HepG2 (cell line): ENCODE measurements around the gene CYP26A1. TPM values are rescaled to one million over a fixed set of nuclear protein-coding genes. Genes with fewer than 3 reads are reported as not detected.

Experiments
- DPF2 ChIP-seq: sonication (generic); formaldehyde crosslinking; IDR thresholded peaks from 2 replicates; pipeline ENCODE4 v1.4.0; 2020; ENCODE audit warnings: mild to moderate bottlenecking, low read depth, missing genetic modification reagents, borderline replicate concordance
- EHMT2 ChIP-seq: fragments of 200-600 bp; sonication (generic); IDR thresholded peaks from 2 replicates; pipeline ENCODE4 v1.7.0; 2017; ENCODE audit warnings: antibody characterized with exemption, low read depth, low read length, borderline replicate concordance
- HOXA9 ChIP-seq: sonication (generic); formaldehyde crosslinking; IDR thresholded peaks from 2 replicates; pipeline ENCODE4 v1.8.1; 2022; ENCODE audit warnings: missing genetic modification reagents, mild to moderate bottlenecking, moderate library complexity, borderline replicate concordance
- KLF6 ChIP-seq: IDR thresholded peaks from 2 replicates; pipeline ENCODE4 v1.8.0; 2016; ENCODE audit warnings: missing biosample characterization, missing genetic modification reagents
- PITX1 ChIP-seq: sonication (generic); formaldehyde crosslinking; IDR thresholded peaks from 2 replicates; pipeline ENCODE4 v1.5.1; 2020; ENCODE audit warnings: mild to moderate bottlenecking, missing genetic modification reagents
- SIN3B ChIP-seq: fragments of 150-350 bp; IDR thresholded peaks from 2 replicates; pipeline ENCODE4 v1.6.1; 2014; ENCODE audit warnings: low read length
- ZNF572 ChIP-seq: sonication (generic); formaldehyde crosslinking; IDR thresholded peaks from 2 replicates; pipeline ENCODE4 v1.5.1; 2020; ENCODE audit warnings: mild to moderate bottlenecking, missing genetic modification reagents
- polyA plus RNA-seq, 8 experiments: library from polyadenylated mRNA; depleted of rRNA in 3 of 8; stranded (reverse) in 7 of 8; unstranded in 1 of 8; fragments of >200 nt; fragmentation: Illumina TruSeq in 4 of 8; extraction: Trizol in 4 of 8; gene quantifications; 2 replicates each; pipeline versions ENCODE4 v1.2.1 to v1.2.3, GENCODE V29; 2011 to 2016; ENCODE audit warnings: low read depth in 4 of 8, missing spikeins in 1 of 8, mixed read lengths in 1 of 8; ENCODE audit not compliant: insufficient read depth in 1 of 8
- total RNA-seq, 5 experiments: library from RNA; depleted of rRNA; stranded (reverse); fragments of >200 nt; fragmentation: Illumina TruSeq; extraction: Trizol; gene quantifications; 2 replicates each; pipeline ENCODE4 v1.2.3, GENCODE V29; 2016; ENCODE audit warnings: low read depth in 1 of 5
- TF ChIP-seq, protein P1 (sequence below): sonication (generic); formaldehyde crosslinking; IDR thresholded peaks from 2 replicates; pipeline ENCODE4 v1.5.0; 2020; ENCODE audit warnings: mild to moderate bottlenecking, missing genetic modification reagents, borderline replicate concordance
- TF ChIP-seq, protein P2 (sequence below): sonication (generic); formaldehyde crosslinking; IDR thresholded peaks from 2 replicates; pipeline ENCODE4 v1.4.0; 2020; ENCODE audit warnings: missing genetic modification reagents
- TF ChIP-seq, protein P3 (sequence below): IDR thresholded peaks from 2 replicates; pipeline ENCODE4 v1.6.1; 2016
- TF ChIP-seq, protein P4 (sequence below): sonication (generic); formaldehyde crosslinking; IDR thresholded peaks from 2 replicates; pipeline ENCODE4 v1.5.1; 2020; ENCODE audit warnings: missing genetic modification reagents, mild to moderate bottlenecking, borderline replicate concordance

CYP26A1 gene
- total and polyA plus RNA-seq, 2 of the 13 experiments (the other 11 are each of a cell fraction or from before 2014, with no cell fraction given): 0.15 TPM; not detected in 1

DNA sequence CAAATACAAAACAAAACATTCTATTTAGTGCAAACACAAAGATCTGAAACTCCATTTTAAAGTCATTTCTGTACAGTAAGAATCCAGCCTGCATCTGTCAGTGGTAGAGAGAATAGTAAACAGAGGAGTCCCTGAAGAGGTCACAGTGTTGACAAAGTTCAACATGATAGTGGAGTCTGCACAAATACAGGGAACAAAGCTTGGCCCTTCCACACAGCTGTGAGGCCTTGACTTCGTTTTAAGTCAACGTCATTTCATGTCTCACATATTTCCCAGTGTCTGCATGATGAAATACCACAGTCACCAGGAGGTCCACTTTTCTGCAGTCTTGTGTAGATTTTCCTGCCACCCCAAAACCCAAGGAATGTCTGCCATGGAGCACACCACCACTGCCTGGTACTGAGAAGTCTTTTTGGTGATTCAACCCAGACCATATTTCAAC lies 33.0 kb downstream of the CYP26A1 start (continued):
- TF ChIP-seq, protein P1, sequence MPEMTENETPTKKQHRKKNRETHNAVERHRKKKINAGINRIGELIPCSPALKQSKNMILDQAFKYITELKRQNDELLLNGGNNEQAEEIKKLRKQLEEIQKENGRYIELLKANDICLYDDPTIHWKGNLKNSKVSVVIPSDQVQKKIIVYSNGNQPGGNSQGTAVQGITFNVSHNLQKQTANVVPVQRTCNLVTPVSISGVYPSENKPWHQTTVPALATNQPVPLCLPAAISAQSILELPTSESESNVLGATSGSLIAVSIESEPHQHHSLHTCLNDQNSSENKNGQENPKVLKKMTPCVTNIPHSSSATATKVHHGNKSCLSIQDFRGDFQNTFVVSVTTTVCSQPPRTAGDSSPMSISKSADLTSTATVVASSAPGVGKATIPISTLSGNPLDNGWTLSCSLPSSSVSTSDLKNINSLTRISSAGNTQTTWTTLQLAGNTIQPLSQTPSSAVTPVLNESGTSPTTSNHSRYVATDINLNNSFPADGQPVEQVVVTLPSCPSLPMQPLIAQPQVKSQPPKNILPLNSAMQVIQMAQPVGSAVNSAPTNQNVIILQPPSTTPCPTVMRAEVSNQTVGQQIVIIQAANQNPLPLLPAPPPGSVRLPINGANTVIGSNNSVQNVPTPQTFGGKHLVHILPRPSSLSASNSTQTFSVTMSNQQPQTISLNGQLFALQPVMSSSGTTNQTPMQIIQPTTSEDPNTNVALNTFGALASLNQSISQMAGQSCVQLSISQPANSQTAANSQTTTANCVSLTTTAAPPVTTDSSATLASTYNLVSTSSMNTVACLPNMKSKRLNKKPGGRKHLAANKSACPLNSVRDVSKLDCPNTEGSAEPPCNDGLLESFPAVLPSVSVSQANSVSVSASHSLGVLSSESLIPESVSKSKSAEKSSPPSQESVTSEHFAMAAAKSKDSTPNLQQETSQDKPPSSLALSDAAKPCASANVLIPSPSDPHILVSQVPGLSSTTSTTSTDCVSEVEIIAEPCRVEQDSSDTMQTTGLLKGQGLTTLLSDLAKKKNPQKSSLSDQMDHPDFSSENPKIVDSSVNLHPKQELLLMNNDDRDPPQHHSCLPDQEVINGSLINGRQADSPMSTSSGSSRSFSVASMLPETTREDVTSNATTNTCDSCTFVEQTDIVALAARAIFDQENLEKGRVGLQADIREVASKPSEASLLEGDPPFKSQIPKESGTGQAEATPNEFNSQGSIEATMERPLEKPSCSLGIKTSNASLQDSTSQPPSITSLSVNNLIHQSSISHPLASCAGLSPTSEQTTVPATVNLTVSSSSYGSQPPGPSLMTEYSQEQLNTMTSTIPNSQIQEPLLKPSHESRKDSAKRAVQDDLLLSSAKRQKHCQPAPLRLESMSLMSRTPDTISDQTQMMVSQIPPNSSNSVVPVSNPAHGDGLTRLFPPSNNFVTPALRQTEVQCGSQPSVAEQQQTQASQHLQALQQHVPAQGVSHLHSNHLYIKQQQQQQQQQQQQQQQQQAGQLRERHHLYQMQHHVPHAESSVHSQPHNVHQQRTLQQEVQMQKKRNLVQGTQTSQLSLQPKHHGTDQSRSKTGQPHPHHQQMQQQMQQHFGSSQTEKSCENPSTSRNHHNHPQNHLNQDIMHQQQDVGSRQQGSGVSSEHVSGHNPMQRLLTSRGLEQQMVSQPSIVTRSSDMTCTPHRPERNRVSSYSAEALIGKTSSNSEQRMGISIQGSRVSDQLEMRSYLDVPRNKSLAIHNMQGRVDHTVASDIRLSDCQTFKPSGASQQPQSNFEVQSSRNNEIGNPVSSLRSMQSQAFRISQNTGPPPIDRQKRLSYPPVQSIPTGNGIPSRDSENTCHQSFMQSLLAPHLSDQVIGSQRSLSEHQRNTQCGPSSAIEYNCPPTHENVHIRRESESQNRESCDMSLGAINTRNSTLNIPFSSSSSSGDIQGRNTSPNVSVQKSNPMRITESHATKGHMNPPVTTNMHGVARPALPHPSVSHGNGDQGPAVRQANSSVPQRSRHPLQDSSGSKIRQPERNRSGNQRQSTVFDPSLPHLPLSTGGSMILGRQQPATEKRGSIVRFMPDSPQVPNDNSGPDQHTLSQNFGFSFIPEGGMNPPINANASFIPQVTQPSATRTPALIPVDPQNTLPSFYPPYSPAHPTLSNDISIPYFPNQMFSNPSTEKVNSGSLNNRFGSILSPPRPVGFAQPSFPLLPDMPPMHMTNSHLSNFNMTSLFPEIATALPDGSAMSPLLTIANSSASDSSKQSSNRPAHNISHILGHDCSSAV (CRISPR knock-in tag): no peak
- TF ChIP-seq EHMT2 (no peak; the same call in 1 of the 2 replicates), HOXA9 (CRISPR knock-in tag) (no peak), SIN3B (no peak), KLF6 (no peak), DPF2 (CRISPR knock-in tag) (peak; percentile 78), ZNF572 (CRISPR knock-in tag) (no peak), PITX1 (peak; percentile 51; the same call in 1 of the 2 replicates)
- TF ChIP-seq, protein P2, sequence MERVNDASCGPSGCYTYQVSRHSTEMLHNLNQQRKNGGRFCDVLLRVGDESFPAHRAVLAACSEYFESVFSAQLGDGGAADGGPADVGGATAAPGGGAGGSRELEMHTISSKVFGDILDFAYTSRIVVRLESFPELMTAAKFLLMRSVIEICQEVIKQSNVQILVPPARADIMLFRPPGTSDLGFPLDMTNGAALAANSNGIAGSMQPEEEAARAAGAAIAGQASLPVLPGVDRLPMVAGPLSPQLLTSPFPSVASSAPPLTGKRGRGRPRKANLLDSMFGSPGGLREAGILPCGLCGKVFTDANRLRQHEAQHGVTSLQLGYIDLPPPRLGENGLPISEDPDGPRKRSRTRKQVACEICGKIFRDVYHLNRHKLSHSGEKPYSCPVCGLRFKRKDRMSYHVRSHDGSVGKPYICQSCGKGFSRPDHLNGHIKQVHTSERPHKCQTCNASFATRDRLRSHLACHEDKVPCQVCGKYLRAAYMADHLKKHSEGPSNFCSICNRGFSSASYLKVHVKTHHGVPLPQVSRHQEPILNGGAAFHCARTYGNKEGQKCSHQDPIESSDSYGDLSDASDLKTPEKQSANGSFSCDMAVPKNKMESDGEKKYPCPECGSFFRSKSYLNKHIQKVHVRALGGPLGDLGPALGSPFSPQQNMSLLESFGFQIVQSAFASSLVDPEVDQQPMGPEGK (CRISPR knock-in tag): peak; percentile 56; the same call in 1 of the 2 replicates
- TF ChIP-seq, protein P3, sequence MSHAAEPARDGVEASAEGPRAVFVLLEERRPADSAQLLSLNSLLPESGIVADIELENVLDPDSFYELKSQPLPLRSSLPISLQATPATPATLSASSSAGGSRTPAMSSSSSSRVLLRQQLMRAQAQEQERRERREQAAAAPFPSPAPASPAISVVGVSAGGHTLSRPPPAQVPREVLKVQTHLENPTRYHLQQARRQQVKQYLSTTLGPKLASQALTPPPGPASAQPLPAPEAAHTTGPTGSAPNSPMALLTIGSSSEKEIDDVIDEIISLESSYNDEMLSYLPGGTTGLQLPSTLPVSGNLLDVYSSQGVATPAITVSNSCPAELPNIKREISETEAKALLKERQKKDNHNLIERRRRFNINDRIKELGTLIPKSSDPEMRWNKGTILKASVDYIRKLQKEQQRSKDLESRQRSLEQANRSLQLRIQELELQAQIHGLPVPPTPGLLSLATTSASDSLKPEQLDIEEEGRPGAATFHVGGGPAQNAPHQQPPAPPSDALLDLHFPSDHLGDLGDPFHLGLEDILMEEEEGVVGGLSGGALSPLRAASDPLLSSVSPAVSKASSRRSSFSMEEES (CRISPR knock-in tag): 0 out of 2 replicates have a peak, but pooled peaks have one; percentile 23
- TF ChIP-seq, protein P4, sequence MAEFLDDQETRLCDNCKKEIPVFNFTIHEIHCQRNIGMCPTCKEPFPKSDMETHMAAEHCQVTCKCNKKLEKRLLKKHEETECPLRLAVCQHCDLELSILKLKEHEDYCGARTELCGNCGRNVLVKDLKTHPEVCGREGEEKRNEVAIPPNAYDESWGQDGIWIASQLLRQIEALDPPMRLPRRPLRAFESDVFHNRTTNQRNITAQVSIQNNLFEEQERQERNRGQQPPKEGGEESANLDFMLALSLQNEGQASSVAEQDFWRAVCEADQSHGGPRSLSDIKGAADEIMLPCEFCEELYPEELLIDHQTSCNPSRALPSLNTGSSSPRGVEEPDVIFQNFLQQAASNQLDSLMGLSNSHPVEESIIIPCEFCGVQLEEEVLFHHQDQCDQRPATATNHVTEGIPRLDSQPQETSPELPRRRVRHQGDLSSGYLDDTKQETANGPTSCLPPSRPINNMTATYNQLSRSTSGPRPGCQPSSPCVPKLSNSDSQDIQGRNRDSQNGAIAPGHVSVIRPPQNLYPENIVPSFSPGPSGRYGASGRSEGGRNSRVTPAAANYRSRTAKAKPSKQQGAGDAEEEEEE (CRISPR knock-in tag): no peak
